Ectodermal cell (in vitro differentiated cells): ENCODE measurements around the gene IGSF9.

Experiments
- H3K27ac ChIP-seq: 2 replicates; pipeline ENCODE4 v1.7.0; 2013; ENCODE audit warnings: mild to moderate bottlenecking, low read depth, low read length; ENCODE audit not compliant: insufficient read depth, poor library complexity, severe bottlenecking
- H3K27me3 ChIP-seq: 2 replicates; pipeline ENCODE4 v1.7.0; 2013; ENCODE audit warnings: mild to moderate bottlenecking, low read length; ENCODE audit not compliant: insufficient read depth, control insufficient read depth, poor library complexity, severe bottlenecking
- H3K36me3 ChIP-seq: one replicate; pipeline ENCODE4 v1.7.0; 2013; ENCODE audit warnings: low read length; ENCODE audit not compliant: control insufficient read depth, insufficient read depth
- H3K4me1 ChIP-seq: one replicate; pipeline ENCODE4 v1.7.0; 2013; ENCODE audit warnings: low read length; ENCODE audit not compliant: control insufficient read depth, insufficient read depth
- H3K4me3 ChIP-seq: 2 replicates; pipeline ENCODE4 v1.7.0; 2013; ENCODE audit warnings: low read depth, low read length, control low read depth; ENCODE audit not compliant: insufficient read depth
- H3K9me3 ChIP-seq: 2 replicates; pipeline ENCODE4 v1.7.0; 2013; ENCODE audit warnings: mild to moderate bottlenecking, low read length, moderate library complexity; ENCODE audit not compliant: control insufficient read depth
- WGBS, 2 experiments: methylation state at CpG; one replicate each; pipeline ENCODE4 v1.1.7; 2013; ENCODE audit warnings: missing lambda C conversion rate in 2 of 2; 5-methylcytosine and 5-hydroxymethylcytosine counted together

Gene IGSF9

DNA sequence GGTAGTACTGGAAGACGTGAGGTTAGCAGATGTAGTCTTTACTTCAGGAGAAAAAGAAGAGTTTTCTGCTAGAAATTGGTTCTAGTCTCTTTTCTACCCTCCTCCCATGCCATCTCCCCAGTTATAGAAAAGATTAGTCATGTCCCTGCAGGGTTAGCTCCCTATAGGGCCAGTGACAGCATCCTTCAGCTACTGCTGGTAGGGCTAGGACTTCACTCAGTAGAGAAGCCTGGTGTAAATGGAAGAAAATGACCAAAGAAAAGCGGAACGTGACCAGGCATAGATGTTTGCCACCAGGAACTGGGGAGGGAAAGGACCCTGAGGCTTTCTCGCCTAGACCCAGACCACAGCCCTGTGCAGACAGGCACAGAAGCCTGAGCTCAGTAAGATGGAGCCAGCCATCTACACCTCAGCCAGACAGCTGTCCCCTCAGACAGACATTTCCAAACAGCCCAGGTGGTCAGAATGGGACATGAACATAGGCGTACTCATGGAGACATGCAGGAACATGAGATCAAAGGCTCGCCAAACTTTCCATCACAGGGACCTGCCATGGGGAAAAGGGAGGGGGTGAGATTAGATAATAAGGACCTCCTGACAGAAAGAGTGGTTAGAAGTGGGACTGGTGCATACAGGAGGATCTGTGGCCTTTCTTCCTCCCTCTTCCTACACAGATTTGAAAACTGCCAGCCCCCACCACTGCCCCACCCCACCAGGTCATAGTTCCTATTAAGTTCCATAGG is 32.1 kb upstream of the IGSF9 start:
- H3K27ac ChIP-seq = no peak overlapping the region
- WGBS, 2 experiments = 90 to 94% methylated on average over 6 of the region's 6 CpGs
- H3K27me3 ChIP-seq = no peaks in the 10 kb centered on the region
- no peaks in the 10 kb centered on the region for H3K4me1 ChIP-seq
- no peaks in the 10 kb centered on the region for H3K36me3 ChIP-seq
- H3K9me3 ChIP-seq = no peaks in the 10 kb centered on the region
- H3K4me3 ChIP-seq = no peak overlapping the region

DNA sequence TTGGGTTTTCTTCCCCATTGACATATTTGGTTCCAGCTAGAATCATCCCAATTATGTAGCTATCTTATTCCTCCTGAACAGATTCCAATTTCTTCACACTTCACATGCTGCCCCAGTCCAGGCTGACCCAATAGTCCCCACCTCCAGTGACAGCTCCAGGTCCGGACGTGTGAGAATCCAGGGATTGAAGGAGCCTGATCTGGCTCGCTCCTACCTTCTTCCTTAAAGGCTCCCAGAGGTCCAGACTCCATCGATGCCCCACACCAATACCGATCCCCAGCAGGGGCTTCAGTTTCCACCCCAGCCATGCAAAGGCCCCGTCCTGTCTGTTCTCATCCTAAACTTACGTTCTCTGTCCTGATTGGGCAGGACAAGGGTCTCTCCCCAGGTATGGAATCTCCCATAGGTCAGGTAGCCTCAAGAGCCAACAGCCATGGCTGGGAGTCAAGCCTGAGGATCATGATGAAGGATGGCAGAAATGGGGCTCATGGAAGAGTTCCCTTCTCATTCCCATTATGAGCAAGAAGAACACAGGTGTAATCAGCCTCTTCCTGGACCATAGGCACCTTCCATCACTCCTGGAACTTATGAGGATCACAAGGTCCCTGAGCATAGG is 29.0 kb upstream of the IGSF9 start:
- WGBS, 2 experiments = 91 to 95% methylated on average over 7 of the region's 7 CpGs
- Histone ChIP-seq H3K4me1 (no peaks in the 10 kb centered on the region), H3K27me3 (no peaks in the 10 kb centered on the region), H3K4me3 (no peak overlapping the region), H3K9me3 (no peaks in the 10 kb centered on the region), H3K36me3 (no peaks in the 10 kb centered on the region), H3K27ac (no peak overlapping the region)

DNA sequence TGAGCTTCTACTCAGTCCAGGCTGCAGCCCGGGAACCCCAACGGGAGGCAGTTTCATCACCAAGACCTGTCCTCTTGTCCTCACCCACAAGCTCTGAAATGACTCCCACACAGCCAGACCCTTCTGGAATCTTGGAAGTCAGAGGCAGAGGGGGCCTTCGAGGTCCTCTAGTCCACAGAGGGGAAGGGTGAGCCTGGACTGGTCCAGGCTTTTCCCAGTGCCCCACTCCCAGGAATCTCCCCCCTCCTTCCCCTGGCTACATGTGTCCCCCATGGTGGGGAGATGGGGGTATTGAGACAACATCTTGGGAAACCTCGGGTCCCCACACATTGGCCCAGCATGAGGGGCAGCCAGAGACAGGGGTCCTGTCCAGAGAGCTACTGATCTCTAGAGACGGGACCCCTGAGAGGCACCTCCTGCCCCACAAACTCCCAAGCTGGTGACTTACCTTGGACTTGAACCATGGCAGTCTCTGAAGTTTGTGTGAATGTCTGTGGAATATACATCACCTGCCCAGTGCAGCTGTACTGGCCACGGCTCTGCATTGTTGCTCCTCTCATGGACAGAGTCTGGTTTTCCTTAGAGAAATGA is 28.0 kb upstream of the IGSF9 start:
- Histone ChIP-seq H3K27me3 (no peaks in the 10 kb centered on the region), H3K27ac (no peak overlapping the region), H3K9me3 (no peaks in the 10 kb centered on the region), H3K4me1 (no peaks in the 10 kb centered on the region), H3K36me3 (no peaks in the 10 kb centered on the region), H3K4me3 (no peak overlapping the region)
- 93% methylated on average over 6 of the region's 6 CpGs for WGBS, 2 experiments

DNA sequence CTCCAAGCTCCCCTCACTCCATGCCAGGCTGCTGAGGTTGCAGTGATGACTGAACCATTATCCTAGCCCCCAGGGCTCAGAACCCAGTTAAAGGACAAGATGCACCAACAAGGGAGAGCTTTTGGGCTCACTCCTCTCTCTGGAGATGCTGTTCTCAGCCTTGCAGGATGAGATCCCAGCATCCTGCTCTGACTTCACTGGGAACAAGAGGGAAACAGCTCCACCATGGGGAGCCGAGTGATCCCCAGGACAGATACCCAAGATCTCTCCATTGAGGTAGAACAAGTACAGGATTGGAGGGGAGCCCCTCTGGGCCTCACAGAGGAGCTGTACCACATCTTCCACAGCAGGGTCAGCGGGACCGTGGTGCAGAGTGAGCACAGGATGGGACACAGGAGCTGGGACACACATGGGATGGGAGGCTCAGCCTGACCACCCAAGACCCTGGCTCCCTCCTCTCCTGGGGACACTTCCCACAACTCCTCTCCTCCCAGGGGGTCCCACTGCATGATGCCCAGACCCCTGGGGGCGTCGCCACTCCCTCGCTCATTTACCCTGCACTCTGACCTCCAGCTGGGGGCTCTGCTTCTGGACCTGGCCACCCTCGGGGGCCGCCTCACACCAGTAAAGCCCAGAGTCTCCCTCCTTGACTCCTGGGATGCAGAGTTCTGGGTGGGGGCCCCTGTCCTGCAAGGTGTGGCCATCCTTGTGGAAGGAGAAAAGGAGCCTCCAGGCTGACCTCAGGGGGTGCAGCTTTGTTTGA is 27.2 kb upstream of the IGSF9 start:
- no peaks in the 10 kb centered on the region for H3K4me1 ChIP-seq
- WGBS, 2 experiments = 91 to 96% methylated on average over 8 of the region's 8 CpGs
- H3K36me3 ChIP-seq = no peaks in the 10 kb centered on the region
- H3K4me3 ChIP-seq = no peak overlapping the region
- no peaks in the 10 kb centered on the region for H3K27me3 ChIP-seq
- H3K9me3 ChIP-seq = no peaks in the 10 kb centered on the region
- H3K27ac ChIP-seq = no peak overlapping the region

DNA sequence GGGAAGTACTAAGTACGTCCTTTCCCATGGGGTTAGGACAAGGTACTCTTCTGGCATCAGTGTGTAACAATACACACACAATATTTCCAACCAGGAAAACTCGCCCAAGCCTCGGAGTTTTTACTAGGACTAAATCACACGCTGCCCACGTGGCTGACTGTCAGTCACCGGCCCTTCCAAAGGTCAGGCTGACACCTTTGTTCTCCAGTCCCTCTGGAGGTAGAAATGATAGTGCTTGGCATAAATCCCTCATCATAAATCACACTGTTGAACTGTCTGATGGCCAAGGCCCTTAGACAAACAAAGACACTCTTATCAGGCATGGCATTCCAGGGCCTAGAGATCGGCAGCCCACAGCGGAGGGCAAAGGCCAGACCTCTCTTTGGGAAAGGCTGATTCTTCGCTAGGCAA is 25.5 kb upstream of the IGSF9 start:
- no peaks in the 10 kb centered on the region for H3K9me3 ChIP-seq
- H3K27ac ChIP-seq = no peak overlapping the region
- H3K4me3 ChIP-seq = no peak overlapping the region
- 89 to 90% methylated on average over 9 of the region's 9 CpGs for WGBS, 2 experiments
- no peaks in the 10 kb centered on the region for H3K4me1 ChIP-seq
- H3K27me3 ChIP-seq = no peaks in the 10 kb centered on the region
- no peaks in the 10 kb centered on the region for H3K36me3 ChIP-seq

DNA sequence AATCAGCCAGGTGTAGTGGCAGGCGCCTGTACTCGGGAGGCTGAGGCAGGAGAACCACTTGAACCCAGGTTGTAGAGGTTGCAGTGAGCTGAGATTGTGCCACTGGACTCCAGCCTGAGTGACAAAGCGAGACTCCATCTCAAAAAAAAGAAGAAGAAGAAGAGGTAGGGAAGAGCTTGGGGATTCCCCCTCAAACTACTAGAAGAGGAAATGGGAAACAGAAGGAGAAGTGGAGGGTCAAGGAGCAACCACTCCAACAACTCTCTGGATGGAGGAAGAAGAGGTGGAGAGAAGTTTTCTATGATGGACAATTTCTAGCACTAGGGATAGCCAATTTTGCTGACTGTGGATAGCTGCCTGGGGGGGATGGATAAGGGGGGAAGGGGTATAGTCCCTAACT is 23.5 kb upstream of the IGSF9 start:
- Histone ChIP-seq H3K4me1 (peaks cover 4% of the 10 kb centered on the region), H3K4me3 (no peak overlapping the region), H3K27ac (no peak overlapping the region), H3K27me3 (no peaks in the 10 kb centered on the region), H3K9me3 (no peaks in the 10 kb centered on the region), H3K36me3 (no peaks in the 10 kb centered on the region)
- WGBS, 2 experiments = 88 to 92% methylated on average over 3 of the region's 3 CpGs

DNA sequence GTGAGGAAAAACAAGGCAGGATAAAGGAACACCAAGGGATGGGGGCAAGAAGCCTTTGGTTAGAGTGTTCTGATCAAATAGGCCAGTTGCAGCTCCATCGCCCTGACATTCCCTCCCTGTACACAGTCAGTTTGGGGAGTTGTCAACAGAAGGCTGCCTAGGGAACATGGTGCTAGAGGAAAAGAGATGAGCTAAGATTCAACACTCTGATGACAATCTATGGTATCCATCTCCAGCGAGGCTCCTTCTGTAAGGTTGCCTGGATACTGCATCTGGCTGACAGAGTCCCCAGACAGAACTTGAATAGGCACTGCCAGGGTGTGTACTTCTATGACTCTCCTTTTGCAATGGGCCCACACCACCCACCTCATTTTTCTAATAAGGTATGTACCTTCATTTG is 19.9 kb upstream of the IGSF9 start:
- Histone ChIP-seq H3K9me3 (no peaks in the 10 kb centered on the region), H3K36me3 (no peaks in the 10 kb centered on the region), H3K4me3 (no peak overlapping the region), H3K27me3 (no peaks in the 10 kb centered on the region), H3K27ac (no peak overlapping the region), H3K4me1 (peaks cover 4% of the 10 kb centered on the region)
- WGBS, 2 experiments = 91 to 92% methylated on average over 2 of the region's 2 CpGs

DNA sequence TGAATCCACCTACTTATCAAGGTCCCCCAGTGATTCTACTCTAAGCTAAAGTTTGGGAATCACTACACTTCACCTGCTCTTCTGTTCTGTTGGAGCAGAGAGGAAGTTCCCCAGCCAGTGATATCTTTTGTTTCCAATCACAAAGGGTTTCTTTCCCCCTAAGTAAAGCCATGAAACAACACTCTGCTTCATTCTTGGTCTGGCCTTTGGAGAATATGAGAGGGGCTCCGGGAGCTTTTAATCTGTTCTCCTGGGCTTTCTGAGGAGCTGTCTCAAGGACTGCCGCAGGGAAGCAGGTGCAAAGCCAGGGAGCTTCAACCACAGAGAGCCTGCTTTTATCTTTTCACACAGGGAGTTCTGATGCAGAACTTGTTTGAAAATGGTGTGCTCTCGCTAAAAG is 18.7 kb upstream of the IGSF9 start:
- no peaks in the 10 kb centered on the region for H3K27me3 ChIP-seq
- WGBS, 2 experiments = 50 to 70% methylated on average over 3 of the region's 3 CpGs

DNA sequence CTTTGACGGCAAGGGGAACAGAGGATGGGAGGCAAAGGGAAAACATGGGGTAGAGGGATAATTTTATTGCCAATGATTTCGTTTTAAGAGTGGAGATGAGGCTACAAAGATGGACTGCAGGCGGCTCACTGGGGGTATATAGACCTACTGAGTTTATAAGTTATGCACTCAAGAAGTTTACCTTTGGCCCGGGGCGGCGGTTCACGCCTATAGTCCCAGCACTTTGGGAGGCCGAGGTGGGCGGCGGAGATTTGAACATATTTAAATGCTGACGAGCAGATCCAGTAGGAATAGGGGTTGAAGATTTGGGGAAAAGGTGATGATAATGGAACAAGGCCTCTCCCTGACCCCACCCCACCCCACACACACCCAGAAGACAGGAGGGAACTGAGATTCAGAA is 16.8 kb upstream of the IGSF9 start:
- Histone ChIP-seq H3K36me3 (no peaks in the 10 kb centered on the region), H3K27me3 (no peaks in the 10 kb centered on the region), H3K27ac (no peak overlapping the region), H3K9me3 (no peaks in the 10 kb centered on the region), H3K4me3 (no peak overlapping the region), H3K4me1 (peaks cover 4% of the 10 kb centered on the region)
- 94 to 96% methylated on average over 11 of the region's 11 CpGs for WGBS, 2 experiments

More for the DNA sequence above, 18.7 kb upstream of the IGSF9 start:
- Histone ChIP-seq H3K4me3 (no peak overlapping the region), H3K9me3 (no peaks in the 10 kb centered on the region), H3K4me1 (peaks cover 4% of the 10 kb centered on the region), H3K36me3 (no peaks in the 10 kb centered on the region), H3K27ac (no peak overlapping the region)

DNA sequence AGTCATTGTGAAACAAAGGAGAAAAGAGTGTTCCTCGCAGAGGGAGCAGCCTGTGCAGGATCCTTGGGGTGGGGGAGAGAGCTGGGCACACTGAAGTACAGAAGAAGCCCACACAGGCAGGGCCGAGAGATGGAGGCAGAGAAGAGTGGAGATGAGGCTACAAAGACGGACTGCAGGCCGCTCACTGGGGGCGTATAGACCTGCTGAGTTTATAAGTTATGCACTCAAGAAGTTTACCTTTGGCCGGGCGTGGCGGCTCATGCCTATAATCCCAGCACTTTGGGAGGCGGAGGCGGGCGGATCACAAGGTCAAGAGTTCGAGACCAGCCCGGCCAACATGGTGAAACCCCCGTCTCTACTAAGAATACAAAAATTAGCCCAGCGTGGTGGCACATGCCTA is 16.2 kb upstream of the IGSF9 start:
- no peaks in the 10 kb centered on the region for H3K36me3 ChIP-seq
- H3K9me3 ChIP-seq = no peaks in the 10 kb centered on the region
- H3K27ac ChIP-seq = no peak overlapping the region
- peaks cover 4% of the 10 kb centered on the region for H3K4me1 ChIP-seq
- H3K4me3 ChIP-seq = no peak overlapping the region
- no peaks in the 10 kb centered on the region for H3K27me3 ChIP-seq
- 94 to 95% methylated on average over 15 of the region's 15 CpGs for WGBS, 2 experiments
